GM04503 (cell line): ENCODE measurements around the gene GRB7.
"Not testable (repeated sequence)": the region's sequence is repeated elsewhere in the genome, so short reads cannot be mapped to it uniquely, and the experiment has no call there.

Experiments used
- DNase-seq: peaks from one replicate; pipeline ENCODE4 v3.0.0-alpha.2; 2012; ENCODE audit warnings: low read depth

The GRB7 gene

DNA sequence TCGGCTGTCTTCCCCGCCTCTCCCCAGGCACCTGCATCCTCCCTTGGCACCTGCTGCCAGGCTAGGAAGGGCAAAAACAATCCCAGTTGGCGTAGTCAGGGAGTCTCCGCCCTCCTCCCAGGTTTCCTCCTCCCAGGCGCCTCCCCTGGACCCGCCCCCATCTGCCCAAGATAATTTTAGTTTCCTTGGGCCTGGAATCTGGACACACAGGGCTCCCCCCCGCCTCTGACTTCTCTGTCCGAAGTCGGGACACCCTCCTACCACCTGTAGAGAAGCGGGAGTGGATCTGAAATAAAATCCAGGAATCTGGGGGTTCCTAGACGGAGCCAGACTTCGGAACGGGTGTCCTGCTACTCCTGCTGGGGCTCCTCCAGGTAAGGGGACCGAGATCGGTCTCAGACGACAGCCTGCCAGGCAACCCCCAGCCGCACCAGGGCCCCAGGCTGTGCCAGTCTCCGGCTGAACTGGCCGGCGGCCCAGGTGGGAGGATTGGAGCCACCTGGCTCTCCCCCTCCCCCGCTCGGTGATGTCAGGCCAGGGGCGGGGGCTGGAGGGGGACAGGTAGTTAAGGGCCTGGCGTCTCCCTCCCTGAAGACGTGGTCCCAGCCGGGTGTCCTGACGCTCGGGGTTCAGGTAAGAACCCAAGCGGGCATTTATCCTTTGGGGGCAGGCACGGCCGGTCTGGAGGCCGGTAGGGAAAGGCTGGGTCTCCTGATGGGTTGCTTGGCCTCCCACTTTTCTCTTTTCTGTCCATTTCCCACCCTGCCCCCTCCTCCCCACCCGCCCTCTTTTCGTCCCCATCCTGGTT is at the start of gene GRB7:
Gene GRB7 (plus strand): TSS at position 179 of the 808 bp plus-strand sequence. CDS start 4,364 bp downstream, outside the sequence.
- DNase-seq = no peak

DNA sequence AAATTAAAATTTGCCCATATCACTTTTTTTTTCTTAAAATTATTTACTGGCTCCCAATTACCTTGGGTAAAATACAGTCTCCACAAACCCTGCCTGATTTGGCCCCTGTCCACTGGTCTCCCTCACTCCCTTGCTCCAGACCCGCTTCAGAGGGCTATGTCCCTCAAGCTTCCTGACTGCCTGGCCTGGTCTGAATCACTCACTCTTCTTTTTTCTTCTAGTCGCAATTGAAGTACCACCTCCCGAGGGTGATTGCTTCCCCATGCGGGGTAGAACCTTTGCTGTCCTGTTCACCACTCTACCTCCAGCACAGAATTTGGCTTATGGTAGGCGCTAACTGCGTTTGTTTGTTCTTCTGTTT is 49.3 kb upstream of the GRB7 start:
- DNase-seq = no peak

GRCh38 chr17:39688945-39689344 is 48.8 kb upstream of the GRB7 start:
- DNase-seq = no peak

DNA sequence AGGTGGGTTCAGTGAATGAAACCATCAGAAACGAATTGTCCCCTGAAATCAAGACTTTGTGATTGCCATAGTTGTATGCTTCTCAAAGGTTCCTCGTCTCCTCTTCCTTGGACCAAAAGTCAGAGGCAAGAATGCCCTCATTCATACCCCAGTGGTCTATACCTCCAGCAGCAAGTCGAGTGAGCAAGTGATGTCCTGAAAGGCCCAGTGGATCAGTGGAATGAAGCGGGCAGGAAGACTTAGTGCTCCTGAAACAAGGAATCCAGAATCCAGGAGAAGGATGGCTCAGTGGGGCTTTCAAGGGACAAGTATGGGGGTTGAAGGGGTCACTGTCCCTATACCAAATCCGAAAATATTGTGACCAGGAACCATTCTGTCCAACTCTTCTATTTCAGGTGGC is 43.1 kb upstream of the GRB7 start:
- no peak for DNase-seq

DNA sequence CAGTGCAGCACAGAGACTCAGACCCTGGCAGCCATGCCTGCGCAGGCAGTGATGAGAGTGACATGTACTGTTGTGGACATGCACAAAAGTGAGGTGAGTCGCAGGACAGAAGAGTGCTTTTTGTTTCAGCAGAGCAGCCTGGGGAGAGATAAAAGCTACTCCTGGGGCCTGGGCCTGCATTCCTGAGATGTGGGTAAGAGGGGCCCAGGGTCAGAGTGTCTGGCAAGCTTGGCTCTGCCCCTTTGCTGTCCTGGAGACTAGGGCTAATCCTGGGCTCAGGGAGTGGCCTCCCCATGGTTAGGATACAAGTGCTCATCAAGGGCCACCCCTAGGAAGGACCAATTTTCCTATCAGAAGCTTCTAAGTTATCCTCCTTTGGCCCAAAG is 42.7 kb upstream of the GRB7 start:
- DNase-seq = no peak

- DNase-seq = no peak
These were observed 41.0 kb upstream of the GRB7 start for GRCh38 chr17:39696731-39697130.

- no peak for DNase-seq
These were observed 39.8 kb upstream of the GRB7 start for GRCh38 chr17:39697961-39698360.

GRCh38 chr17:39699157-39699817 is 38.5 kb upstream of the GRB7 start:
- not testable (repeated sequence) for DNase-seq

GRCh38 chr17:39699818-39700147 is 38.0 kb upstream of the GRB7 start, which contains the start of gene ERBB2:
Gene ERBB2 (plus strand): TSS chr17:39700064. CDS start chr17:39700239, 175 bp downstream.
- DNase-seq = peak; percentile 49

GRCh38 chr17:39700148-39700987 is 37.4 kb upstream of the GRB7 start:
- DNase-seq = no peak

GRCh38 chr17:39701012-39701783 is 36.5 kb upstream of the GRB7 start:
- no peak for DNase-seq

DNA sequence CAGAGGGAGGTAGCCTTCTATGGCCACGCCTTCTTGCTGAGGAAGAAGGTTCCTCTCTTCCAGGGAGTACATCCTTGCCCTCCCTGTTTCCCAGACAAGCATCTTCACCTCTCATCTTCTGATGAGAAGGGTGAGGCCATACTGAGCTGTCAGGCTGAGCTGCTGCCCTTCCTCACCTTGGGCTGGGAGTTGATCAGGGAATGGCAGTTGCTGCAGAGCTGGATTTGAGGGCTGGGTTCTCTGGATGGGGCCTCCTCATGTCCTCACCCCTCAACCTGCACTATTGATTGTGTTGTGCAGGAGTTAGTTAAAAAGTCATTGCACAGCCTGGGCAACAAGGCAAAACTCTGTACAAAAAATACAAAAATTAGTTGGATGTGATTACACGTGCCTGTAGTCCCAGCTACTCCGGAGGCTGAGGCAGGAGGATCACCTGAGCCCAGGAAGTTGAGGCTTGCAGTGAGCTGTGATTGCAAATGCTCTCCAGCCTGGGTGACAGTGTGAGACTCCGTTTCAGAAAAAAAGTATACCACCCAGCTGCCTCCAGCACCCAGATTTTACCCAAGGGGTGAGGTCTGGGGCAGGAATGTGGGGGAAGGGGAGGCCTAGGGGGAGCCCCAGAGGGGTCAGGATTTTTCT is 35.8 kb upstream of the GRB7 start:
- no peak for DNase-seq

GRCh38 chr17:39702901-39703893 is 34.5 kb upstream of the GRB7 start:
- DNase-seq = no peak

DNA sequence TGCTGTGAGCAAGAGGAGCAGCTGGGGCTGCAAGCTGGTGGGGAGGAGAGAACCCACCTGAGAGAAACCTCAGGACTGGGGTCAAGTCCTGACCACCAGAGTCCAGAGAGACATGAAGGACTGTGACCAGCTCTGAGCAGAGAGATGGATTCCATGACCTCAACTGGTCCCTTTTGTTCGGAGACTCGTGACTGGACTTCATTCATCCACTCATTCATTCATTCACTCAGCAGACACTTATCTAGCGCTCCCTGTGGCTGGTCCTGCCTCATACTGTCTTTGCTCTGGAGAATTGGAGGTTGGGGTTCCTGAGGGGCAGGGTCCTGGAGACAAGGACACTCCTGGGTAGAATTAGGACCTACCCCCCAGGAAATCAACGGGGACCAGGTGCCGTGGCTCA is 33.8 kb upstream of the GRB7 start:
- no peak for DNase-seq

DNA sequence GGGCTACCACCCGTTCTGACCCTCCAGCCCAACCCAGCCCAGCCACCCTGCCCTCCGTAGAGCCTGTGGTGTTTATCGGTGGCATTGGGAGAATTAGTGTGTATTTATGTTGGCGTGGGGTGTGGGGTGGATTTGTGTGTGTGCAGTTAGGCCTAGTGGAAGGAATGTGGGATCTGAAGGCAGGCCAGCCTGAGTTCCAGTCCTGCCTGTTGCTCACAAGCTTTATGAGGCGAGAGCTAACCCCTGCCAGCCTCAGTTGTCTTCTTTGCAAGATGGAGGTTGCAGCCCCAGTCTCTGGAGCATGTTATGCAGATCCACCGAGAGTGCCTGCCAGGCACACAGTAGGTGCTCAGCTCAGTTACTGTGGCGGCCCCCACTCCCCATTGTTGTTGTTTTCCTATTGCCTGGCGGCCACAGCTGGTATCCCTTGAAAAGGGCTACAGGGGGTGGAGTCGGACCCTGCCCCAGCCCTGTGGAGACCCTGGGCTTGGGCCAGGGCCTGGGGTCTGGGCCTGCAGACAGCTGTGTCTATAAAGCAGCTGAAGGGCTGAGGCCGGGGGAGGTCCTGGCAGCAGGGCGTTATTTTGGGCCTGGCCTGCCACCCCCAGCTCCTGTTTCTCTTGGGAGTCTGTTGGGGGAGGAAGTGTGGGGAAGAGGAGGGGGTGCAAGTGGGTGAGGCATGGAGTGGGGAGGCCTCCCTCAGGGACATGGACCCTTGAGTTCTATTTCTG is 32.8 kb upstream of the GRB7 start:
- DNase-seq = no peak

DNA sequence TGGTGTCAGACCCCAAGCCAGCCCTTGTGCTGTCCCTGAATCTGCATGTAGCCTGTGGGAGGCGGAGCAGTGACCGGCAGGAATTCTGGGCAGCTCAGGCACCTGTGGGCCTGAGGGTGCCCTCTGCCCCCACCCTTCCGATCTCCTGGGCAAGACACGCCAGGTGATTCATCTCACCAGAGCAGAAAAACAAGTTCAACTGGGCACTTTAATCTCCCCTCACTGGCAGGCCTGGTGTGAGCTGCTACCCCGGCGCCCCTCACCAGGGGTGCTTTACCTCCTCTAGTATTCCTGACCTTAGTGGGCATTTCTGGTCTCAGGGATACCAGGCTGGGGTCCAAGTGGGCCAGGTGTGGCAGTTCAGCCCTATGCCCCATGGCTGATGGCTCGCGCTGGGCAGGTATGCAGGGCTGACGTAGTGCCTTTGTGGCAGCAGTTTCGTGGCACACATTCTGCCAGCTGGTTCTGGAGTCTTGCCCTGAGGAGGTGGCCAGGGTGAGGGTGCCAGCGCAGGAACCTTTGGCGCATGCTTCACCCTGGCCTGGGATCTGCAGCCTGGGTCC is 31.9 kb upstream of the GRB7 start:
- no peak for DNase-seq

DNA sequence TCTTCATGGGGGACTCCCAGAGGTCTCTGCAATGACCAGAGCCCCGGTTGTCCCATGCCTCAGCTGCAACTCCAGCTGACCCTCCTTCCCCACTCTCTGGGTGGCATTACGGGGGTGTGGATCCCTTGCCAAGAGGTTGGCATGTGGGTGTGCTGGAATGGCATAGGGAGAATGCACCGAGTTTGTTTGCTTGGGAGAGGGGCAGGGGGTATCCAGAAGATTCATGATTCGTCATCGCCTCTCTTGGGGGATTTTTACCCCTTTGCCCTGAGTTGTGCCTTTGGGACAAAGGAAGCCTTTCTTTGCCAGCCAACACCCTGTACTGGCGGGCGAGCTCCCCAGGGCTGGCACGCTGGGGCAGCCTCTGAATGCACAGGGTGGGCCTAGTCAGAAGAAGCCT is 31.4 kb upstream of the GRB7 start:
- DNase-seq = no peak

GRCh38 chr17:39706921-39707337 is 30.8 kb upstream of the GRB7 start:
- DNase-seq = no peak

GRCh38 chr17:39709319-39709997 is 28.3 kb upstream of the GRB7 start:
- no peak for DNase-seq
